OCI-LY7 (cell line): Measurements from ENCODE around the gene ENOX1.

Experiments used
- EZH2phosphoT487 ChIP-seq: fragments of 200-600 bp; sonication (generic); IDR thresholded peaks from 2 replicates; pipeline ENCODE4 v1.6.1; 2018; ENCODE audit warnings: low read depth, borderline replicate concordance, mild to moderate bottlenecking, mixed run types, antibody characterized with exemption, low read length, moderate library complexity, mixed read lengths
- TF ChIP-seq, protein P1 (sequence below): fragments of 200-600 bp; sonication (generic); conservative IDR thresholded peaks from 2 replicates; pipeline ENCODE4 v1.5.1; 2014; ENCODE audit warnings: mild to moderate bottlenecking, antibody characterized with exemption, low read length, moderate library complexity, mixed read lengths

DNA sequence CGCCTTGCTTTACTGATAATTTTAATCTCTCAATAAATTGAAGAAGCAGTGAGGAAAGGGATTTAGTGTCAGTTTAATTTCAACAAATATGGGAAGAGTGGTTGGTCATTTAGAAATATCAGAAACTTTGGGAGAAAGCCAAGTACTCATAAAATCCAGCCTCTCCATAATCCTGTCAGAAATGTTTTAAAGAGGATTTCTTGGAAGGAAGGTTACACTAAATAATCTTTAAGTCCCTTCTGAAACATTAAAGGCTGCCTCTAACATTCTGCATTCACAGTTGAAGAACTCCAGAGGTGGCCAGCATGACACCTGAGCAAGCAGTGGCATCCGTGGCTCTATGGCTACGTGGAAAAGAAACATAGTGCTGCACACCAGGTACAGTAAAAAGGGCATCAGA lies 378.5 kb downstream of the ENOX1 start:
- TF ChIP-seq, protein P1, sequence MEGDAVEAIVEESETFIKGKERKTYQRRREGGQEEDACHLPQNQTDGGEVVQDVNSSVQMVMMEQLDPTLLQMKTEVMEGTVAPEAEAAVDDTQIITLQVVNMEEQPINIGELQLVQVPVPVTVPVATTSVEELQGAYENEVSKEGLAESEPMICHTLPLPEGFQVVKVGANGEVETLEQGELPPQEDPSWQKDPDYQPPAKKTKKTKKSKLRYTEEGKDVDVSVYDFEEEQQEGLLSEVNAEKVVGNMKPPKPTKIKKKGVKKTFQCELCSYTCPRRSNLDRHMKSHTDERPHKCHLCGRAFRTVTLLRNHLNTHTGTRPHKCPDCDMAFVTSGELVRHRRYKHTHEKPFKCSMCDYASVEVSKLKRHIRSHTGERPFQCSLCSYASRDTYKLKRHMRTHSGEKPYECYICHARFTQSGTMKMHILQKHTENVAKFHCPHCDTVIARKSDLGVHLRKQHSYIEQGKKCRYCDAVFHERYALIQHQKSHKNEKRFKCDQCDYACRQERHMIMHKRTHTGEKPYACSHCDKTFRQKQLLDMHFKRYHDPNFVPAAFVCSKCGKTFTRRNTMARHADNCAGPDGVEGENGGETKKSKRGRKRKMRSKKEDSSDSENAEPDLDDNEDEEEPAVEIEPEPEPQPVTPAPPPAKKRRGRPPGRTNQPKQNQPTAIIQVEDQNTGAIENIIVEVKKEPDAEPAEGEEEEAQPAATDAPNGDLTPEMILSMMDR: no peak
- no peak for TF ChIP-seq EZH2phosphoT487
